ENCODE results near the gene NEXMIF. TPM values are rescaled to one million over a fixed set of nuclear protein-coding genes. Genes with fewer than 3 reads are reported as not detected.

The NEXMIF gene
- polyA plus RNA-seq, 1 of the 3 experiments (the other 2 are of a cell fraction), result under 0.01 TPM

GRCh38 chrX:74906417-74906816 is 18.8 kb downstream of the NEXMIF start:
- DNase-seq, result no peak
- no peak for TF ChIP-seq SMC3 (IDR thresholded peaks at IDR 0.05; ENCODE audit: low read depth, low read length)
- TF ChIP-seq GATA2 (CRISPR knock-in tag; IDR thresholded peaks at IDR 0.05), result no peak
- TF ChIP-seq FOXJ3 (CRISPR knock-in tag; IDR thresholded peaks at IDR 0.05), result no peak
- no peak for TF ChIP-seq POLR2AphosphoS5 (IDR thresholded peaks at IDR 0.05; ENCODE audit: low read depth, low read length)
- TF ChIP-seq MEF2A (IDR thresholded peaks at IDR 0.05; ENCODE audit: borderline replicate concordance, low read depth), result no peak
- no peak for TF ChIP-seq EP300 (IDR thresholded peaks at IDR 0.05; ENCODE audit: borderline replicate concordance in 1 of 2, low read depth in 1 of 2, low read length in 1 of 2)
- no peak for TF ChIP-seq MXI1 (IDR thresholded peaks at IDR 0.05; ENCODE audit: low read depth, low read length)
- no peak for TF ChIP-seq EZH2phosphoT487 (IDR thresholded peaks at IDR 0.05; ENCODE audit: borderline replicate concordance, low read depth)
- TF ChIP-seq TCF12 (IDR thresholded peaks at IDR 0.05), result no peak
- TF ChIP-seq RFX5 (IDR thresholded peaks at IDR 0.05; ENCODE audit: low read length), result no peak
- TF ChIP-seq RXRA (IDR thresholded peaks at IDR 0.05; ENCODE audit: borderline replicate concordance, low read depth), result no peak
- TF ChIP-seq, protein P1, sequence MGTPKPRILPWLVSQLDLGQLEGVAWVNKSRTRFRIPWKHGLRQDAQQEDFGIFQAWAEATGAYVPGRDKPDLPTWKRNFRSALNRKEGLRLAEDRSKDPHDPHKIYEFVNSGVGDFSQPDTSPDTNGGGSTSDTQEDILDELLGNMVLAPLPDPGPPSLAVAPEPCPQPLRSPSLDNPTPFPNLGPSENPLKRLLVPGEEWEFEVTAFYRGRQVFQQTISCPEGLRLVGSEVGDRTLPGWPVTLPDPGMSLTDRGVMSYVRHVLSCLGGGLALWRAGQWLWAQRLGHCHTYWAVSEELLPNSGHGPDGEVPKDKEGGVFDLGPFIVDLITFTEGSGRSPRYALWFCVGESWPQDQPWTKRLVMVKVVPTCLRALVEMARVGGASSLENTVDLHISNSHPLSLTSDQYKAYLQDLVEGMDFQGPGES (IDR thresholded peaks at IDR 0.05; ENCODE audit: low read depth, low read length), result no peak
- no peak for TF ChIP-seq TEAD4 (IDR thresholded peaks at IDR 0.05; ENCODE audit: borderline replicate concordance, insufficient read depth)
- no peak for TF ChIP-seq YY1 (IDR thresholded peaks at IDR 0.05; ENCODE audit: low read depth)
- TF ChIP-seq NRF1 (IDR thresholded peaks at IDR 0.05; ENCODE audit: low read depth, low read length), result no peak
- TF ChIP-seq, protein P2, sequence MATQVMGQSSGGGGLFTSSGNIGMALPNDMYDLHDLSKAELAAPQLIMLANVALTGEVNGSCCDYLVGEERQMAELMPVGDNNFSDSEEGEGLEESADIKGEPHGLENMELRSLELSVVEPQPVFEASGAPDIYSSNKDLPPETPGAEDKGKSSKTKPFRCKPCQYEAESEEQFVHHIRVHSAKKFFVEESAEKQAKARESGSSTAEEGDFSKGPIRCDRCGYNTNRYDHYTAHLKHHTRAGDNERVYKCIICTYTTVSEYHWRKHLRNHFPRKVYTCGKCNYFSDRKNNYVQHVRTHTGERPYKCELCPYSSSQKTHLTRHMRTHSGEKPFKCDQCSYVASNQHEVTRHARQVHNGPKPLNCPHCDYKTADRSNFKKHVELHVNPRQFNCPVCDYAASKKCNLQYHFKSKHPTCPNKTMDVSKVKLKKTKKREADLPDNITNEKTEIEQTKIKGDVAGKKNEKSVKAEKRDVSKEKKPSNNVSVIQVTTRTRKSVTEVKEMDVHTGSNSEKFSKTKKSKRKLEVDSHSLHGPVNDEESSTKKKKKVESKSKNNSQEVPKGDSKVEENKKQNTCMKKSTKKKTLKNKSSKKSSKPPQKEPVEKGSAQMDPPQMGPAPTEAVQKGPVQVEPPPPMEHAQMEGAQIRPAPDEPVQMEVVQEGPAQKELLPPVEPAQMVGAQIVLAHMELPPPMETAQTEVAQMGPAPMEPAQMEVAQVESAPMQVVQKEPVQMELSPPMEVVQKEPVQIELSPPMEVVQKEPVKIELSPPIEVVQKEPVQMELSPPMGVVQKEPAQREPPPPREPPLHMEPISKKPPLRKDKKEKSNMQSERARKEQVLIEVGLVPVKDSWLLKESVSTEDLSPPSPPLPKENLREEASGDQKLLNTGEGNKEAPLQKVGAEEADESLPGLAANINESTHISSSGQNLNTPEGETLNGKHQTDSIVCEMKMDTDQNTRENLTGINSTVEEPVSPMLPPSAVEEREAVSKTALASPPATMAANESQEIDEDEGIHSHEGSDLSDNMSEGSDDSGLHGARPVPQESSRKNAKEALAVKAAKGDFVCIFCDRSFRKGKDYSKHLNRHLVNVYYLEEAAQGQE (IDR thresholded peaks at IDR 0.05; ENCODE audit: low read depth, low read length), result no peak
- TF ChIP-seq, protein P3, sequence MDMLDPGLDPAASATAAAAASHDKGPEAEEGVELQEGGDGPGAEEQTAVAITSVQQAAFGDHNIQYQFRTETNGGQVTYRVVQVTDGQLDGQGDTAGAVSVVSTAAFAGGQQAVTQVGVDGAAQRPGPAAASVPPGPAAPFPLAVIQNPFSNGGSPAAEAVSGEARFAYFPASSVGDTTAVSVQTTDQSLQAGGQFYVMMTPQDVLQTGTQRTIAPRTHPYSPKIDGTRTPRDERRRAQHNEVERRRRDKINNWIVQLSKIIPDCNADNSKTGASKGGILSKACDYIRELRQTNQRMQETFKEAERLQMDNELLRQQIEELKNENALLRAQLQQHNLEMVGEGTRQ (IDR thresholded peaks at IDR 0.05; ENCODE audit: borderline replicate concordance, low read depth, low read length), result no peak
- TF ChIP-seq CHD2 (IDR thresholded peaks at IDR 0.05; ENCODE audit: low read length, partially characterized antibody), result no peak
- CTCF ChIA-PET, result no interaction called here
- Histone ChIP-seq H2AFZ (ENCODE audit: low read depth) (no peak overlapping the region), H3K4me1 (ENCODE audit: control insufficient read depth in 1 of 2, insufficient read depth in 2 of 2, low read depth in 1 of 2, low read length in 1 of 2) (no peaks in the 10 kb centered on the region), H3F3A (replicated peaks; ENCODE audit: insufficient read depth) (no peaks in the 10 kb centered on the region), H3K4me2 (no peak overlapping the region), H3K9ac (no peak overlapping the region), H4K20me1 (ENCODE audit: insufficient read depth) (no peaks in the 10 kb centered on the region), H3K36me3 (replicated peaks in 1 of 2; ENCODE audit: control insufficient read depth in 1 of 2, insufficient read depth in 2 of 2, low read length in 1 of 2) (no peaks in the 10 kb centered on the region), H3K79me2 (ENCODE audit: insufficient read depth) (no peaks in the 10 kb centered on the region), H3K27ac (ENCODE audit: low read depth in 2 of 2, low read length in 1 of 2) (no peak overlapping the region), H3K4me3 (ENCODE audit: low read depth in 2 of 2, low read length in 1 of 2) (no peak overlapping the region), H3K9me3 (no peaks in the 10 kb centered on the region), H3K9me2 (no peaks in the 10 kb centered on the region), H3K27me3 (ENCODE audit: insufficient read depth) (no peaks in the 10 kb centered on the region)
- WGBS (ENCODE audit: low lambda C conversion rate), result 5% methylated on average over 3 of the region's 3 CpGs
- POLR2A ChIA-PET, result no interaction called here
